Measurements from ENCODE around the gene ADGRB3.
"Not testable (repeated sequence)": the region's sequence is repeated elsewhere in the genome, so short reads cannot be mapped to it uniquely, and the experiment has no call there.

Gene ADGRB3

GRCh38 chr6:68779366-68779765, 144.3 kb downstream of the ADGRB3 start:
- H4K91ac ChIP-seq (ENCODE audit: low read length) = no peak overlapping the region
- no peak overlapping the region for H2AFZ ChIP-seq (ENCODE audit: low read depth, low read length)
- H3K4ac ChIP-seq (ENCODE audit: low read depth in 1 of 2, low read length in 2 of 2) = no peak overlapping the region
- no peak overlapping the region for H3K18ac ChIP-seq (ENCODE audit: low read depth in 1 of 2, low read length in 2 of 2)
- H3K14ac ChIP-seq (ENCODE audit: low read length in 2 of 2) = no peak overlapping the region
- H3K79me1 ChIP-seq (replicated peaks; ENCODE audit: low read length, poor library complexity, severe bottlenecking) = no peaks in the 10 kb centered on the region
- H3K36me3 ChIP-seq (ENCODE audit: control insufficient read depth in 1 of 2, insufficient read depth in 2 of 2, low read depth in 1 of 2, low read length in 2 of 2) = no peaks in the 10 kb centered on the region
- H4K8ac ChIP-seq (ENCODE audit: low read length) = no peak overlapping the region
- H3K9ac ChIP-seq (ENCODE audit: low read length) = no peak overlapping the region
- no peak overlapping the region for H2BK5ac ChIP-seq (ENCODE audit: low read depth, low read length, poor library complexity, severe bottlenecking)
- no peak overlapping the region for H2AK5ac ChIP-seq (ENCODE audit: low read length, severe bottlenecking)
- no peaks in the 10 kb centered on the region for H3K27me3 ChIP-seq (ENCODE audit: control insufficient read depth in 1 of 2, insufficient read depth in 1 of 2, low read length in 2 of 2)
- DNase-seq = no peak
- H3K23ac ChIP-seq (ENCODE audit: low read length in 2 of 2) = no peak overlapping the region
- no peak overlapping the region for H2BK12ac ChIP-seq (ENCODE audit: low read length in 2 of 2)
- no peak overlapping the region for H3K4me2 ChIP-seq (ENCODE audit: low read length, poor library complexity, severe bottlenecking)
- no peaks in the 10 kb centered on the region for H3K9me3 ChIP-seq (ENCODE audit: control insufficient read depth, low read length)
- no peak overlapping the region for H3K4me3 ChIP-seq (ENCODE audit: insufficient read depth in 1 of 2, low read depth in 1 of 2, low read length in 2 of 2)
- H3K27ac ChIP-seq (ENCODE audit: low read length, poor library complexity, severe bottlenecking) = no peak overlapping the region
- 50% methylated on average over 2 of the region's 2 CpGs for WGBS
- no peak overlapping the region for H2BK120ac ChIP-seq (ENCODE audit: low read depth, low read length)
- no peak overlapping the region for H2BK15ac ChIP-seq (ENCODE audit: low read depth, poor library complexity, severe bottlenecking)
- no peaks in the 10 kb centered on the region for H3K4me1 ChIP-seq (ENCODE audit: control insufficient read depth, insufficient read depth, low read depth, low read length)

DNA sequence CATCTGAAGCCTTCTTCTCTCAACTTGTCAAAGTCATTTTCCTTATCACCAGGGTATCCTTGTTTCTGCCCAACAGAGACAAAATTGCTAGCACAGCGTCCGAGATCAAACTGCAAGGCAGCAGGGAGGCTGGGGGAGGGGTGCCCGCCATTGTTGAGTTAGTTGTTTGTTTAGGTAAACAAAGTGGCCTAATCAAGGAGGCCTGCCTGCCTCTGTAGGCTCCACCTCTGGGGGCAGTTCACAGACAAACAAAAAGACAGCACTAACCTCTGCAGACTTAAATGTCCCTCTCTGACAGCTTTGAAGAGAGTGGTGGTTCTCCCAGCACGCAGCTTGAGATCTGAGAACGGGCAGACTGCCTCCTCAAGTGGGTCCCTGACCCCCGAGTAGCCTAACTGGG, 155.0 kb downstream of the ADGRB3 start:
- H2BK12ac ChIP-seq (ENCODE audit: low read length in 2 of 2); H3K14ac ChIP-seq (ENCODE audit: low read length in 2 of 2); H2AK5ac ChIP-seq (ENCODE audit: low read length, severe bottlenecking); H2BK15ac ChIP-seq (ENCODE audit: low read depth, poor library complexity, severe bottlenecking); H3K4me3 ChIP-seq (ENCODE audit: insufficient read depth in 1 of 2, low read depth in 1 of 2, low read length in 2 of 2); H2AFZ ChIP-seq (ENCODE audit: low read depth, low read length); H3K4me2 ChIP-seq (ENCODE audit: low read length, poor library complexity, severe bottlenecking); H3K27me3 ChIP-seq (ENCODE audit: control insufficient read depth in 1 of 2, insufficient read depth in 1 of 2, low read length in 2 of 2); H3K36me3 ChIP-seq (ENCODE audit: control insufficient read depth in 1 of 2, insufficient read depth in 2 of 2, low read depth in 1 of 2, low read length in 2 of 2); DNase-seq; H2BK120ac ChIP-seq (ENCODE audit: low read depth, low read length); H3K9me3 ChIP-seq (ENCODE audit: control insufficient read depth, low read length); H3K18ac ChIP-seq (ENCODE audit: low read depth in 1 of 2, low read length in 2 of 2); H3K27ac ChIP-seq (ENCODE audit: low read length, poor library complexity, severe bottlenecking); H3K79me1 ChIP-seq (replicated peaks; ENCODE audit: low read length, poor library complexity, severe bottlenecking); H4K8ac ChIP-seq (ENCODE audit: low read length); H2BK5ac ChIP-seq (ENCODE audit: low read depth, low read length, poor library complexity, severe bottlenecking); H4K91ac ChIP-seq (ENCODE audit: low read length); H3K9ac ChIP-seq (ENCODE audit: low read length); H3K4me1 ChIP-seq (ENCODE audit: control insufficient read depth, insufficient read depth, low read depth, low read length); H3K23ac ChIP-seq (ENCODE audit: low read length in 2 of 2); H3K4ac ChIP-seq (ENCODE audit: low read depth in 1 of 2, low read length in 2 of 2): not testable (repeated sequence)
- WGBS = 52% methylated on average over 6 of the region's 6 CpGs

GRCh38 chr6:68814976-68815375, 179.9 kb downstream of the ADGRB3 start:
- H3K36me3 ChIP-seq (ENCODE audit: control insufficient read depth in 1 of 2, insufficient read depth in 2 of 2, low read depth in 1 of 2, low read length in 2 of 2); DNase-seq; H2BK120ac ChIP-seq (ENCODE audit: low read depth, low read length); H4K8ac ChIP-seq (ENCODE audit: low read length); H3K23ac ChIP-seq (ENCODE audit: low read length in 2 of 2); H3K4me2 ChIP-seq (ENCODE audit: low read length, poor library complexity, severe bottlenecking); H3K18ac ChIP-seq (ENCODE audit: low read depth in 1 of 2, low read length in 2 of 2); H2BK5ac ChIP-seq (ENCODE audit: low read depth, low read length, poor library complexity, severe bottlenecking); H3K27ac ChIP-seq (ENCODE audit: low read length, poor library complexity, severe bottlenecking); H3K14ac ChIP-seq (ENCODE audit: low read length in 2 of 2); H4K91ac ChIP-seq (ENCODE audit: low read length); H3K4ac ChIP-seq (ENCODE audit: low read depth in 1 of 2, low read length in 2 of 2); H3K27me3 ChIP-seq (ENCODE audit: control insufficient read depth in 1 of 2, insufficient read depth in 1 of 2, low read length in 2 of 2); H3K9ac ChIP-seq (ENCODE audit: low read length); H2AFZ ChIP-seq (ENCODE audit: low read depth, low read length); H3K9me3 ChIP-seq (ENCODE audit: control insufficient read depth, low read length); H3K4me3 ChIP-seq (ENCODE audit: insufficient read depth in 1 of 2, low read depth in 1 of 2, low read length in 2 of 2); H2BK15ac ChIP-seq (ENCODE audit: low read depth, poor library complexity, severe bottlenecking); H3K4me1 ChIP-seq (ENCODE audit: control insufficient read depth, insufficient read depth, low read depth, low read length); H3K79me1 ChIP-seq (replicated peaks; ENCODE audit: low read length, poor library complexity, severe bottlenecking); H2BK12ac ChIP-seq (ENCODE audit: low read length in 2 of 2); H2AK5ac ChIP-seq (ENCODE audit: low read length, severe bottlenecking): not testable (repeated sequence)
- 67% methylated on average over 2 of the region's 5 CpGs for WGBS

DNA sequence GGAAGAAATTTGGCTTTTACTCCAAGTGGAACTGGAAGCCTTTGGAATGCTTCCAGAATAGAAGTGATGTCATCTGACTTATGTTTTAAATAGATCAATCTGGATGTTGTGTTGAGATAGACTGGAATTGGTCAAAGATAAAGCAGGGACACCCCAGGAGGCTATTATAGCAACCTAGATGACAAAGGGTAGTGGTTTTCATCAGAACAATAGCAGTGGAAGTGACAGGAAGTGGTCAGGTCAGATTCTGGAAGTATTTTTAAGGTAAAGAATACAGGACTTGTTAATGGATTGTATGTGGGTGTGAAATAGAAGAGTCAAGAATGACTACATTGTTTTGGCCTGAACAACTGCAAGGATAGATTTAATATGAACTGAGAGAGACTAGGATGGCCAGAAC, 191.4 kb downstream of the ADGRB3 start:
- Histone ChIP-seq H3K23ac (ENCODE audit: low read length in 2 of 2) (no peak overlapping the region), H3K4me1 (ENCODE audit: control insufficient read depth, insufficient read depth, low read depth, low read length) (no peaks in the 10 kb centered on the region), H4K91ac (ENCODE audit: low read length) (no peak overlapping the region), H3K9ac (ENCODE audit: low read length) (no peak overlapping the region), H3K4ac (ENCODE audit: low read depth in 1 of 2, low read length in 2 of 2) (no peak overlapping the region), H3K27me3 (ENCODE audit: control insufficient read depth in 1 of 2, insufficient read depth in 1 of 2, low read length in 2 of 2) (no peaks in the 10 kb centered on the region), H3K14ac (ENCODE audit: low read length in 2 of 2) (no peak overlapping the region), H2BK15ac (ENCODE audit: low read depth, poor library complexity, severe bottlenecking) (no peak overlapping the region), H4K8ac (ENCODE audit: low read length) (no peak overlapping the region), H2BK5ac (ENCODE audit: low read depth, low read length, poor library complexity, severe bottlenecking) (no peak overlapping the region), H3K4me3 (ENCODE audit: insufficient read depth in 1 of 2, low read depth in 1 of 2, low read length in 2 of 2) (no peak overlapping the region), H2BK120ac (ENCODE audit: low read depth, low read length) (no peak overlapping the region), H2AK5ac (ENCODE audit: low read length, severe bottlenecking) (no peak overlapping the region), H3K79me1 (replicated peaks; ENCODE audit: low read length, poor library complexity, severe bottlenecking) (no peaks in the 10 kb centered on the region), H3K18ac (ENCODE audit: low read depth in 1 of 2, low read length in 2 of 2) (no peak overlapping the region), H3K36me3 (ENCODE audit: control insufficient read depth in 1 of 2, insufficient read depth in 2 of 2, low read depth in 1 of 2, low read length in 2 of 2) (no peaks in the 10 kb centered on the region), H3K27ac (ENCODE audit: low read length, poor library complexity, severe bottlenecking) (no peak overlapping the region), H2AFZ (ENCODE audit: low read depth, low read length) (no peak overlapping the region), H3K9me3 (ENCODE audit: control insufficient read depth, low read length) (no peaks in the 10 kb centered on the region), H3K4me2 (ENCODE audit: low read length, poor library complexity, severe bottlenecking) (no peak overlapping the region), H2BK12ac (ENCODE audit: low read length in 2 of 2) (no peak overlapping the region)
- no peak for DNase-seq
